GOT3 (cell line): ENCODE data around the gene BAIAP2L1.

Source experiments
- DNase-seq: peaks from one replicate; lab custom pipeline; 2025; ENCODE audit warnings: mixed read lengths; lab: John Stamatoyannopoulos, UW

Gene BAIAP2L1

DNA sequence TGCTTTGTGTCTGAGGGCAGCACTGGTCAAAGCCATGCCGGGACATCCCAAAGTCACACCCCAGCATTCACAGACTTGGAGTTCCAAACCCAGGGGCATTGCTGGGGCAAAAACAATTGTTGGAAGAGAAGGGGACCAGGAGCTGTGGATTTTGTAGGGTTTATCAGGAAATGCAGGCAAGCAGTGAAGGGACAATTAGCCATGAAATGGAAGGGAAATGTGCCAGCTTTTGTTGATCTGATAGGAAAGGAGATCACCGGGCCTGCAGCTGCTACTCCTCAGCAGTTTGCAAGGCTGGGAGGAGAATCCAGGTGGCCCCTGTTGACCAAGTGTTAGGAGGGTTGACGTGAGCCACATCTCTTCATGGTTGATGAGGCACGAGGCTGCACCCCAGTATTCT is 122.0 kb downstream of the BAIAP2L1 start:
- no peak for DNase-seq

GRCh38 chr7:98278408-98278807 is 122.5 kb downstream of the BAIAP2L1 start:
- no peak for DNase-seq

DNA sequence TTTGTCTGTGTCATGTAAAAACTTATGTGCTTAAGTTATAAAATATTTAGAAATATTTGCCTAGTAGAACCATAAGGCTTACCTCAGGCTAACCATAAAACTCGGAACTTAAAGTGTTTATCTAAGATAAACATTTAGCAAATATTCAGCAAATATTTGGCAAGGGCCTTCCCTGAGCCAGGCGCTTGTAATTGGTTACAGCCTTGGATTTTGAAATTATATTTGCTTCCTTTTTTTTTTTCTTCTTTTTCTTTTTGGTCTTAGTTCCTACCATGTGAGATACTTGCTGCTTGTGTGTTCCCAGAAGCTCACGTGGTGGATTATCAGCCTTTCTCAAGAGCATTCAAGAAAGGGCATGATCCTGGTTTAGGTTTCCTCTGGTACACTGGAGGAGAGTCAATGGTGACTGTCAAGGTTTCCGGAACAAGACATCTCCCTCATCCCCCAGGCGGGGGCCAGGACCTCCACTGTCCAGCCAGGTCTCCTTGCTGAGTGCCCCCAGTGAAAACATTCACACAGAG is 124.6 kb downstream of the BAIAP2L1 start:
- DNase-seq, result no peak

GRCh38 chr7:98267303-98267702 is 133.6 kb downstream of the BAIAP2L1 start:
- DNase-seq, result no peak

DNA sequence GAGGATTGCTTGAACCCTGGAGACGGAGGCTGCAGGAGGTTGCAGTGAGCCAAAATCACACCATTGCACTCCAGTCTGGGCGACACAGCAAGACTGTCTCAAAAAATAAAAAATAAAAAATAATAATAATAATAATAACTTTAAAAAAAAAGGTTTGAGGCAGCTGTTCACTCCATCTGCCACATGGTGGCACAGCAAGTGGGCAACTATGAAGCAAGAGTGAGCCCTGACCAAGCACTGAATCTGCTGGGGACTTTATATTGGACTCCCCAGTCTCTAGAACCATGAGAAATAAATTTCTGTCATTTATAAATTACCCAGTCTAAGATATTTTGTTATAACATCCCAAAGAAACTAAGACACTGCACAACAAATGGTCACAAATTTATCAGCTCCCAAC is 134.1 kb downstream of the BAIAP2L1 start:
- DNase-seq, result no peak

GRCh38 chr7:98265841-98266271 is 135.0 kb downstream of the BAIAP2L1 start:
- DNase-seq, result no peak

- DNase-seq, result no peak
Measured at GRCh38 chr7:98257701-98258100, 143.2 kb downstream of the BAIAP2L1 start.

DNA sequence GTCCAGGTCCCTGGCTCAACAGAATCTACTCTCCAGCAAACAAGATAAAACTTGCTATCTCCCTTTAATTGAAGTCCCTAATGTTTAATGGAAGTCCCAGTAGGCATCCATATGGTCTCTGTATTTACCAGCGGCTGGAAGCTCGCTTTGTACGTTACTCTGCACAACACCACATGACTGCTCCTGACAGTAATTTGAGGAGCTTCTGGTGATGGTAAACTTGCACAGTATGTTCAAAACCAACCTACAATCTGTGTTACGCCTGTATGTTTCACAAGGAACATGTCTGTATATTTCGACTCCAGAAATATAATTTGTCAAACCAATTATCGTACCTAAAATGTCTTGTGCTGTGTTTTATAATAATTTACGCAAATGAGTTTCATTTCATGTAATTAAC is 144.5 kb downstream of the BAIAP2L1 start:
- DNase-seq, result no peak

DNA sequence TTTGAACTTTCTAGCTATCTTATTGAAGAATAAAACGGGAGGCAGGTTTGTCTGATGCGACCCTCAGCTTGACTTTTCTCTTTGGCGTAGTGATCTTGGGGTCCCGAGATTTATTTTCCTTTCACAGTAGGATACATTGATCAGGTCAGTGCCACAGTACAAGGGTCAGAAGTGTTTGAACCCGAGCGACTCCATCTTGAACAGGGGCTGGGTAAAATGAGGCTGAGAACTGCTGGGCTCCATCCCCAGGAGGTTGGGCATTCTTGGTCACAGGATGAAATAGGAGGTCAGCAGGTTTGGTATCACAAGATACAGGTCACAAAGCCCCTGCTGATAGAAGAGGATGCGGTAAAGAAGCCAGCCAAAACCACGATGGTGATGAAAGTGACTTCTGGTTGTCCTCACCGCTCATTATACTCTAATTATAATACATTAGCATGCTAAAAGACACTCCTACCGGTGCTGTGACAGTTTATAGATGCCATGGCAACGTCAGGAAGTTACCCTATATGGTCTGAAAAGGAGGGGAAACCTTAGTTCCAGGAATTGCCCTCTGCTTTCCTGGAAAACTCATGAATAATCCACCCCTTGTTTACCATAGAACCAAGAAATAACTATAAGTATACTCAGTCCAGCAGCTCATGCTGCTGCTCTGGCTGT is 145.8 kb downstream of the BAIAP2L1 start:
- no peak for DNase-seq

- no peak for DNase-seq
Measured at GRCh38 chr7:98254516-98254915, 146.4 kb downstream of the BAIAP2L1 start.

GRCh38 chr7:98252425-98253054 is 148.3 kb downstream of the BAIAP2L1 start:
- no peak for DNase-seq

DNA sequence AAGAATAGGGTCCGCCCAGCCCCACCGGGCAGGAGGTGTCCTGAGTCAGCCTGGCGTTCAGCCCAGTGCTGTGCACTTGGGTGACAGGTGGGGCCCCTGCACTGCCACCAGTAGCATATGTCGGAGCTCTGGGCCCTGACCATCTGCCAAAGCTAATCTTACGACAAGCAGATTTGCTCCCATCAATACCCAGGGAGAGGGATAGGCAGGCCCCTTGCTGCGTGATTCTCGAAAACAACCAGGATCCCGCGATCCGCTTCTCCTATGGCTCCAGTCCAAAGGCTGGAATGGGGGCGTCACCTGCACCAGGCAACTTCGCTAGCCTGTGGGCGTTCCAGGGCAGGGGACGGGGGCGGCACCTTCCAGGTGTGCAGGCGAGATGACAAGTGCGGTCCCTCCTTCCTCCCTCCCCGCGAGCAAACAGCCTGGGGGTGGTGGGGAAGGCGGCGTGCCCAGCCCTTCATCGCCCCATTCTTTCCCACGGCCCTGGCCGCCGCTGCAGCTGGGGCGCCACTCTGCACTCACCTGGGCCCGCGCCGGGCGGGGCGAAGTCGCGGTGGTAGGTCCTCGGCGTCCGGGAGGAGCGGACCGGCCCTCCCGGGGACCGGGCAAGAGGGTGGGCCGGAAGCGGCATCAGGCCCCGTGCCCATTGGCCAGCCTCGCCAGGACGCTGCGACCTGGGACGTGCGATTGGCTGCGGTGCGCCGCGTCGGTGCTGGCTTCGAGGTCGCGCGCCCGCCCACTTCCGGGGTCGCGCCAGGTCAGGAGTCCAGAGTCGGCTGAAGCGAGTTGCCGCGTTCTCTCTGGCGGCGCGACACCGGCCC is 149.1 kb downstream of the BAIAP2L1 start, which contains the start of gene TECPR1:
Gene TECPR1, minus strand, starts transcription at position 632 of the 824 bp plus-strand sequence. CDS start 6,086 bp downstream, outside the sequence.
- peak; percentile 83 for DNase-seq

GRCh38 chr7:98251231-98251600 is 149.7 kb downstream of the BAIAP2L1 start:
- no peak for DNase-seq

- DNase-seq, result no peak
Measured at GRCh38 chr7:98250789-98251188, 150.1 kb downstream of the BAIAP2L1 start.

- DNase-seq, result no peak
Measured at GRCh38 chr7:98249106-98249505, 151.8 kb downstream of the BAIAP2L1 start.

DNA sequence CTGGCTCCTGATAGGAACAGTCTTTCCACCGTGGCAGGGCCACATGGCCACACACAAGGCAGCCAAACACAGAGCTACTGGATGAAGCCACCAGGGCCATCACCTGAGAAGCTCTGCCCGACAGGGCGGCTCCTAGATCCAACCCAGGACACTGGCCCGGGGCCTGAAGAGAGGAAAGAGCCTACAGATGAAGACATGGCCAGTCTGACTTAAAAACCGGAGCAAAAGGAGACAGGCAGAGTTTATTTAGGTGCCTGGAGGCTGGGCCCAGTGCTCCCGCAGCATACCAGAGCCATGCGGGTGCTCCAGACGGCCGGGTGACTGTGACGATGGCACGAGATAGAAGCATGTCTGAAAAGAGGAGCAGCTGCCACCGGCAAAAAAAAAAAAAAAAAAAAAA is 152.7 kb downstream of the BAIAP2L1 start:
- no peak for DNase-seq

GRCh38 chr7:98244871-98245270 is 156.0 kb downstream of the BAIAP2L1 start:
- DNase-seq, result no peak

- DNase-seq, result no peak
Measured at GRCh38 chr7:98242934-98243333, 158.0 kb downstream of the BAIAP2L1 start.

GRCh38 chr7:98242342-98242741 is 158.5 kb downstream of the BAIAP2L1 start:
- DNase-seq, result no peak

- no peak for DNase-seq
Measured at GRCh38 chr7:98241674-98242241, 159.1 kb downstream of the BAIAP2L1 start.
